NCI-H526 treated with DMSO at 0.1 percent for 48 hours (cell line): Measurements from ENCODE around the gene NFATC1.
"Not testable (repeated sequence)": the region's sequence is repeated elsewhere in the genome, so short reads cannot be mapped to it uniquely, and the experiment has no call there.

ENCODE experiments used
- DNase-seq: peaks from one replicate; lab custom pipeline; 2025; lab: John Stamatoyannopoulos, UW

NFATC1 gene

DNA sequence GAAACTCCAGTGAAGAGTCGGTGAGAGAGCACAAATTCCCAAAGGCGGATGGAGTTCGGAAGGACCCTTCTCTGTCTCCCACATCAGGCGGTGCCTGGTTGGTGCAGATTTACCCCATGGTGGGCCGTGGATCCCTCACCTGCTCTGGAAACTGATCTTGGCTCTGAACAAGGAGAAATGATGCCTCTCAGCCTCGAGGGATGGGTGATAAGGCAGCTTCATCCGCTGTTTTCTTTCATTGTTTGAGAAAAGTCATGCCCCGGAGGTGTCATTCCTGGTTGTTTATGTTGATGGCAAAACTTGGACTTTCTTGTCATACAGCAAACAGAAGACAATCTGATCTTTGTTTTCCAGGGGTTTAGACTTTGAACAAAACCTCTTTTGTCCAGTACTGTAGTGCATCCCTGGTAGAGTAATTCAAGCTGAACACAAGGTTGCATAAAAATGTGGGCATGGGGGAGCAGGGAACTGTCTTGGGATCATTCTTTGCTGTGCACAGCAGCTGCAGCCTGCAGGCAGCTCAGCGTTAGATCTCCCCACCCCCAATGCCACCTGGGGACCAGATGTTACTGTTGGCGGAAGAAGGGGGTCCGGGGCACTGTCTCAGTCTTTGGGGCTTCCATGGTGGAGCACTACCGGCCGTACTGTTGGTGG lies 81.3 kb downstream of the NFATC1 start:
- peak; percentile 6 for DNase-seq

DNA sequence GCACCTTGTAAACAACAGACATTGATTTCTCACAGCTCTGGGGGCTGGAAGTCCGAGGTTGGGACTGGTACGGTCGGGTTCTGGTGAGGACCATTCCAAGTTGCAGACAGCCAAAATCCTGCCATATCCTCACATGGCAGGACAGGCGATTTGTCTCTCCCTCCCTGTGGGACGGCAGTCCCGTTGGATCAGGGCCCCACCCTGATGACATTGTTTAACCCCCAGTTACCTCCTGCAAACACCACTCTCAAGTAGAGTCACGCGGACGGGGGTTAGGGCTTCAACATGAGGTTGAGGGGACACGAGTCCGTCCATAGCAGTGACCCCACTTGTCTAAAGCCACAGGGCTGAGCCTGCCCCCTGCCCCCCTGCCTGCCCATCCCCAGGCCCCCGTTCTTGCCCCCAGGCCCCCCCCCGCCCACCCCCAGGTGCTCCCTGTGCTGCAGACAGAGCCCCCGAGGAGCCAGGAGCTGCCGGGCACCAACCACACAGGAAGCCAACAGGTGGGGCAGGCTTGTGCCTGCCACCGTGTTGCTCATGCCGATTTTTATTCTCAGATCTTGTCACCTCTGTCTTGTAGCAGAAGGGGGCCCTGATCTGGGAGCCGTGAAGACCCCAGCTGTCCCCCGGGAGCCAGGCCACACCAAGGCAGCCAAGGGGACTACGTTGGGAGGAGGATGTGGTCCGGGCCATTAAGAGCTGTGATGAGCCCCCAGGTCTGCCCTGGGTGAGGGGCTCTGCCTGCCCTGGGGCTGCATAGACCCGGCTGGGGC lies 82.2 kb downstream of the NFATC1 start:
- DNase-seq = no peak

DNA sequence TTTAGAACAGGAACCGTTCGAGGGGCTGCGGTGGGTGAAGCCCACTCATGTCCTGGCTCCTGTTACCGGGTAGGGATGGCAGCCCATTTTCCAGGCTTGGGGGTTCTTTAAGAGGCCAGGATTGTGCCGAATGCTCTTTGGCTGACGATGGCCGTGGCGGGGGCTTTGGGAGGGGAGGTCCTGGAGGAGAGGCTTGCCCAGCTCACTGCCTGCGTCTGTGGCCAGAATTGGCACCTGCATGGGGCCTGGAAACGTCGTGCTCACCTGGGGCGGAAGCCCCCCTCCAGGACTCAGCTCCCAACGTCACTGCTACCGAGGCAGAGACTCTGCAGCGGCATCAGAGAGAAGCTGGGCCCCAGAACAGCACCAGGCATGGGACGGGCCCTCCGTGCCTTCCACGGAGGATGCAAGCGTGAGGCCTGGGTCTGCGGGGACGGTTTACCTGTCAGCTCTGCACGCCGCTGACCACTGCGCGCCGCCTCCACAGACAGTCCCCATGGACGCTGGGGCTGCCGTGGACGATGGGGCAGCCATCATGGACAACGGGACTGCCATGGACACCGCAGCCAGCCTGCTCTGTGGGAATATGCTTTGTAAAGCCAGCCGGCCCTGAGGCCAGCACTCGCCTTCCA lies 82.9 kb downstream of the NFATC1 start:
- DNase-seq = no peak

DNA sequence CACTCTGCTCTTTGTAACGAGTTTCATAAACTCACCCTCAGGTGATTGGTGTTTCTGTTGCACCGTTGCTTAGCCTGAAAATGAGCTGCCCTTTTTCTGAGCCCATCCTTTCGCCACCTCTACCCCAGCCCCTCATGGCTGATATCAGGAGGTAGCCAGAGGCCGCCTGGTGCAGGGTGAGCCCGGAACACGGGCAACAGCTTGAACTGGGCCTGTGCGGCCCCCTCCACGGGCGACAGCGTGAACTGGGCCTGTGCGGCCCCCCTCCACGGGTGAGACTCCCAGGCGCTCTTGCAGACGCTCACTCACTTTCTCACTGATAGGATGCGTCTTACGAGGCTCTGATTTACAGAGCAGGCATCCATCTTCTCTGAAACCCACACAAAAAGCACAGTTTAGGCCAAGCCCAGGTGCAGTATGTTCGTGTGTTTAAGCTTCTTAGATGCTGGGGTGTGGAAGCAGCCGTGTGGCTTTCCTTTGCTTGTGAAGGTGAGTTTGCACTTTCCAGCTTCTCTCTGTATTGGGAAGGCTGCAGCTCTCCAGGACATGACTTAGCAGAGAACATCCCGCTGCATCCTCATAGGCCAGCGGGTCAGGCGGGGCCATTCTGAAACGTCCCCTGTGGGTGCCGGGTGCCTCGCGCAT lies 83.5 kb downstream of the NFATC1 start:
- no peak for DNase-seq

DNA sequence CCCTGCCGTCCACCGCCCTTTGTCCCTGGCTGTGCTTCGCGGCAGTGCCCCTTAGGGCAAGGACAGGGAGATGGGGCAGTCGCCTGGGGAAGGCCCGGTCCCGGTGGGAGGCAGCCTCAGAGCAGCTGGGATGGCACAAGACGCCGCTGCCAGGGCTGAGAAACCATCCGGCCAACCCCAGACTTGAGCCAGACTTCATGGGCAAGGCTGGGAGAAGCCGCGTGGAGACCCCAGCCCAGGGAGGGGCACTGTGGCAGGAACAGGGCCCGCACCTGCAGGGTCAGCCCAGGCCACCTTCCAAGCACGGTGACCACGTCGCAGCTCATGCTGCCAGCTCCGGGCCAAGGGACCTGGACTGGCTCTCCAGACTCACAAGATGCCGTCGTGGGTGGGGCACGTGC lies 84.0 kb downstream of the NFATC1 start:
- no peak for DNase-seq

DNA sequence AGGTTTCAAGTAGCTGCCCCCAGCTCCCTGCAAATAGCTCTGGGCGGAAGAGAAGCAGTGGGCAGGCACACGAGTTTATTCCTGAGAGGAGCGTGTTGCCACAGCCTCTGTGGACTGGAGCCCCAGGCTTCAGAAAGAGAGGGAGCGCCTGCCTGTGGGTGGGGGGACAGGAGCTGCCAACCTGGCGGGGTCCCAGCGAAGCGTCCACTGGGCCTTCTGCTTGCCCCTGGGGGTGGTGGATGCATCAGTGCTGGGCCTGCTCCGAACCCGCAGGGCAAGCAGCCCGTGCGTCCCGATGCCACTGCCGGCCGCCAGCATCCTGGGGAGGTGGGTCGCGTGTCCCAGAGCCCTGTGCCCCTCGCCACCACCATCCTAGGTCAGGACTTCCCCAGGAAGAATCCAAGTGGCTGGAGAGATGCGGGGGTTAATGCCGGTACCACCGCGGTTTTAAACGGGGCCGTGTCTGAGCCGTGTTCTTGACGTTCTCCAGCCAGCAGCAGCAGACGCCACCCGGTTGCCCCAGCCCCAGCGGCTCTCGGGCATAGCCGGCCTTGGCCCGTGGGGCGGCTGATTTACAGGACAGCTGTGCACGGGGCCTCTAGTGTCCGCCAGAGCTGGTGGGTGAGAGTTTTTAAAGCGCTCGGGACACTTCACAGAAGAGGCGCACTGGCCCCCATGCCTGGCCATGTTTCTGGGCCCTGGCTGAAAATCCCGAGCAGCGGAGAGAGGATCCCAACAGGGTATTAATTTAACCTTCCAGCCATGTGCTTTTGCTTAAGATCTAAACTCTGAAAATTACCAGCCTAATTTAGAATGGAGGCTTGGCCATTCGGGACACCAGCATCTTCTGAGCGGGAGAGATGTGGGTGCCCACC lies 84.7 kb downstream of the NFATC1 start:
- DNase-seq = no peak

DNA sequence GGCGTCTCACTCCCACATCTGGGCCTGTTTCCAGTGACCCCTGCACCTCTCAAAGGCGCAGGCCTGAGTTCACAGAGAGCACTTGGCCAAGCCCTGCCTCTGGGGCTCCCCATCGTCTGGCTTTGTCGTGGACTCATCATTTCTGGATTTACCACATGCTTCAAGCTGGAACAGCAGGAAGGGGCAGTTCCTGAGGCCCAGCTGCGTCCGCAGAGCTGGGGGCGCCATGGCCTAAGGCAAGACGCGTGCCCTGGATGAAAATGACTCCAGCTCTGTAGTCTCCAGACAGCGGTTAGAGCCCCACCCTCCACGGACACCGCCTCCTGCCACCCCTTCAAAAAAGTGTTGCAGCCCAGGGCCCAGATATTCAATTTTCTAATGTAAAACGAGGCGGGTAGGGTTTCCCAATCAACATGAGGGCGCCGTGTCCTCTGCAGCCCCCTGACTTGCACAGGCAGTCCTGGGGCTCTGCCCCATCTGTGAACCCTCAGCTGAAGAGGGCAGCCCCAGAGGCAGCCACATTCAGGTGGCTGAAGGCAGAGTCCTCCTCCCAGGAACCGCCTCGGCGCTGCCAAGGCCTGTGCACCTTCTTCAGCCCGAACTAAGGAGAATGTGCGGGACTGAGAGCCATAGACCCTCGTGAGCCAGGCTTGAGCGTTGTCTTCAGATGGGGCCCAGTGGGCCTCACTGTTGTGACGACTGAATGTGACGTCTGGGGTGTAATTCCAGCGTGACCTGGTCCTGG lies 85.5 kb downstream of the NFATC1 start:
- DNase-seq = no peak

DNA sequence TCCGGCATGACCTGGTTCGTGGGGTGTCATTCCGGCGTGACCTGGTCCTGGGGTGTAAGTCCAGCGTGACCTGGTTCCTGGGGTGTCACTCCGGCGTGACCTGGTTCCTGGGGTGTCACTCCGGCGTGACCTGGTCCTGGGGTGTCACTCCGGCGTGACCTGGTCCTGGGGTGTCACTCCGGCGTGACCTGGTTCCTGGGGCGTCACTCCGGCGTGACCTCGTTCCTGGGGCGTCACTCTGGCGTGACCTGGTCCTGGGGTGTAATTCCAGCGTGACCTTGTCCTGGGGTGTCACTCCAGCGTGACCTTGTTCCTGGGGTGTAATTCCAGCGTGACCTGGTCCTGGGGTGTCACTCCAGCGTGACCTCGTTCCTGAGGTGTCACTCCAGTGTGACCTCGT lies 87.7 kb downstream of the NFATC1 start:
- not testable (repeated sequence) for DNase-seq

DNA sequence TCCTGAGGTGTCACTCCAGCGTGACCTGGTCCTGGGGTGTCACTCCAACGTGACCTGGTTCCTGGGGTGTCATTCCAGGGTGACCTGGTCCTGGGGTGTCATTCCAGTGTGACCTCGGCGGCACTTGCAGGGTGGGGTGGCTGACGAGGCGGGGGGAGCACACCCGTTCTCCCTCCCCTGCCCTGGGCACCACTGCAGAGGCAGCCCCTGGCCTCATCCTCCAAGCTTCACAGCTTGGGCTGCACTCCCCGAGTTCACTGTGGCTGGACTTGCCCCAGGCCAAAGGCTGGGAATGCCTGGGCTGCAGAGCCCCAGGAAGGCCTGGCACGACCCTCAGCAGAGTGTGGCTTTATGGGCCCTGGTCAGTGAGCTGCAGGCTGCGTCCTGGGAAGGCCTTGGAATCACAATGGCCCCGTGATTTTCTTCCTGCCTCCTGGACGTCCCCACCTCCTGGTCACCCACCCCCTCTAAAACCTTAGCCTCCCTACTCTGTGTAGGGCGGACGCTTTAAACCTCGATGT lies 88.3 kb downstream of the NFATC1 start:
- DNase-seq = no peak

DNA sequence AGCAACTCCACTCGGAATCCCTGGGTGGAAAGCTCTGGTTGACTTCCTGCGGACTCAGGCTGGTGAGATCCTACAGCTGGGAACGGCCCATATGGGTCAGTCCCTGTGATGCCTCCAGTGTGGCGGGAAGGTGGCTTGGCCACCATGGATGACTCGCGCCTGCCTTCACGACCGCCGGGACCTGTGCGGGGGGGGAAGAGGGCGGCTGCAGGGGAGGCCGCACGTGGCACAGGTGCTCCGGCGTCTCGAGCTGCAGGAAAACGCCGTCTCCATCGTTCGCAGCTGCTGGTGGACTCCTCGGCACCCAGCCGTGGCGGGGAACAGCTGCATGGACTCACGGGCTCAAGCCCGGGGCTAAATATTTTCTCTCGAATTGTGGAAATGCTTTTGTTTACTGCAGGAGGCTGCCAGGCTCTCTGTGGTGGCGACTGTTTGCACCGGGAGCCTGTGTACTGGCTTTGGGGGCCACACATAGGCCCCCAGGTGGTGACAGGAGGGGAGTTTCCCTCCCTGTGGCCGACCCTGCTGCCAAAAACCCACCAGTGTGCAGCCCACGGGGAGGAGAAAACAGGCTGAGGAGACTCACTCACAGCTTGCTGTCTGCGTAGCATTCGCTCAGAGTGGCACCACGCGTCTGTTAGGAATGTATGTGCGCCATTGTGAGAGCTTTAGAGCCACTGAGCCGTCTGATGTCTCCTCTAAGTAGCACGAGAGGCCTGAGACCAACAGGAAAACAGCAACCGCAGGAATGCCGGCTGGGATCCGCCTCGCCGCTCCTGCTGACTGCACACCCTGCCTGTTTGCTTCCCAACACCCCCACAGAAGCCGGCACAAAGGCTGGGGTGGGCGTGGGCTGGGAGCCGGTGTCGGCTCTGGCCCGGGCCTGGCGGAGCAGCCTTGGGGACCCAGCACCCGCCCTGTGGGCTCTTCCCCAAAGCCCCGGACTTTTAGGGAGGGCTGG lies 89.2 kb downstream of the NFATC1 start:
- no peak for DNase-seq

DNA sequence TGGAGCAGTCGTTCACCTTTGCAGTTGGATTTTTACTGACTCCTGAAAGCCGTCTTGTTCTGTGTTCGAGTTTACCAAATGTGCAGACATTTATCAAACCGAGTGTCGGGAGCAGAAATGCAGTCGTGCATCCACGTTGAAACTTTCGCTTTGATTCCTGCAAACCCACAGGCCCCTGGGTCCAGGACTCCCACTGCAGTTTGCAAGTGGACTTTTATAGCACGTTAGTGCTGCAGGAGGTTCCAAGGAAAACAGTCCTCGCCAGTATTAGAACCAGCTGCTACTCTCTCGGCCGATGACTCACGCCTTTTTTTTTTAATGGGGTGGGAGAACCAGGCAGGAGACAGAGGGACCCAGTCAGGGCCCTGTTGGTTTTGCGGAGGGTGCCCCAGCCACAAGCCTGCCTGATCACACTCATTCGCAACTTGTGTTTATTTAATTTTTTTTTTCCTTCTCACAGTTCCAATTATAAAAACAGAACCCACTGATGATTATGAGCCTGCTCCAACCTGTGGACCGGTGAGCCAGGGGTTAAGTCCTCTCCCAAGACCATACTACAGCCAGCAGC lies 90.1 kb downstream of the NFATC1 start:
- DNase-seq = no peak

DNA sequence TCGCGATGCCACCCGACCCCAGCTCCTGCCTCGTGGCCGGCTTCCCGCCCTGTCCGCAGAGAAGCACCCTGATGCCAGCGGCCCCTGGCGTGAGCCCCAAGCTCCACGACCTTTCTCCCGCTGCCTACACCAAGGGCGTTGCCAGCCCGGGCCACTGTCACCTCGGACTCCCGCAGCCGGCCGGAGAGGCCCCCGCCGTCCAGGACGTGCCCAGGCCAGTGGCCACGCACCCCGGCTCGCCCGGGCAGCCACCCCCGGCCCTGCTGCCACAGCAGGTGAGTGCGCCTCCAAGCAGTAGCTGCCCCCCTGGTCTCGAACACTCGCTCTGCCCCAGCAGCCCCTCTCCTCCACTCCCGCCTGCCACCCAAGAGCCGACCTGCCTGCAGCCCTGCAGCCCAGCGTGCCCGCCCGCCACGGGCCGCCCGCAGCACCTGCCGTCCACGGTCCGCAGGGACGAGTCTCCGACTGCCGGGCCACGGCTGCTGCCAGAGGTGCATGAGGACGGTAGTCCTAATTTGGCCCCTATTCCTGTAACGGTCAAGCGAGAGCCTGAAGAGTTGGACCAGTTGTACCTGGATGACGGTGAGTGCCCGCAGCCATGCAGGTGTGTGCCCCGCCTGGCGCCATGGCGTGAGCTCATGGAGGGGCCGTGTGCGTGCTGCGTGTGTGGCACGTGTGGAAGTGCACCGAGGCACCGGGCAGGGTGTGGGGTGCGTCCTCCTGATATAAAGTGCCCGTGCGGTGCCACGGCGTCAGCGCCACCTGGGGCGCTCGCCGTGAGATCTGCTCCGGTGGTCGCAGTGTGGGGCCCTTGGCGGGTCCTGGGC lies 90.8 kb downstream of the NFATC1 start:
- DNase-seq = no peak

DNA sequence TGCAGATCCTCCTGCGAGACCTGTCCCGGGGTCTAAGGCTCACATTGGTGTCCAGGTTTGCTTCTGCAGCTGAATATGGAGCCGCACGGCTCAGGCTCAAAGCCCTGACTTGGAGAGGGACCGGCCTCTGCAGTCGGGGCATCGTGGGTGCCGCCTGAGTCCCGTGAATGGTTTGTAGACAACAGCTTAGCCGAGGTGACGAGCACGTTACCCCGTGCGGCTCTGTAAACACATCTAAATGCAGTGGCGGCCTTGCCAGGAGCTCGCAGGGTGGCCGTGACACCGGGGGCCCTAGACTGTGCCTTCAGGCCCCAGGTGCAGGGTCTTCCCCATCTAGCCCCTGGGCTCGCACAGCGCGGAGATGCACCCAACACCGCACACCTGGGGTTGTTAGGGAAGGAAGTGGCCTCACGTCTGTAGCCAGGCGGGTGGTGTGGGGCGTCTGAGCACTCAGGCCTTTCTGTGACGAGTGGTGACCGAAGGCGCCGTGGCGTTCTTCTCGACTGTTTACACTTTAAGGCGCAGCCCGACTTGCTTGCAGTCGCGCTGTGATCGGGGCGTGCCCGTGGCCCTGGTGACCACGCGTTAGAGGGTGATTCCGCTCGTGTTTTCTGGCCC lies 91.6 kb downstream of the NFATC1 start:
- no peak for DNase-seq

DNA sequence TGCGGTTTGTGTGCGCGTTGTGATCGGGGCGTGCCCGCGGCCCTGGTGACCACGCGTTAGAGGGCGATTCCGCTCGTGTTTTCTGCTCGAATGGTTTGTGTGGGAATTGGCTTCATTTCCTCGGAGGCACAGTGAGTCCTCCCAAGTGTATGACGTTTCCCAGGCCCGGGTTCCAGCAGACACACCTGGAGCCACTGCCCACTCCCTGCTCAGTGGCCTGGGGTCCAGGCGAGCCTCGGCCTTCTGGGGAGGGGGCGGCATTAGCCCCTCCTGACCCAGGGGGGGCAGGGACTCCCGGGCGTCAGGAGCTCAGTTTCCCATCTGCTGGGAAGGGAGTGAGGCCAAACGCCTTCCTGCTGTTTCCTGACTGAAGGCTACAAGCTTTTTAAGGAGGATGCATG lies 92.1 kb downstream of the NFATC1 start:
- DNase-seq = no peak

DNA sequence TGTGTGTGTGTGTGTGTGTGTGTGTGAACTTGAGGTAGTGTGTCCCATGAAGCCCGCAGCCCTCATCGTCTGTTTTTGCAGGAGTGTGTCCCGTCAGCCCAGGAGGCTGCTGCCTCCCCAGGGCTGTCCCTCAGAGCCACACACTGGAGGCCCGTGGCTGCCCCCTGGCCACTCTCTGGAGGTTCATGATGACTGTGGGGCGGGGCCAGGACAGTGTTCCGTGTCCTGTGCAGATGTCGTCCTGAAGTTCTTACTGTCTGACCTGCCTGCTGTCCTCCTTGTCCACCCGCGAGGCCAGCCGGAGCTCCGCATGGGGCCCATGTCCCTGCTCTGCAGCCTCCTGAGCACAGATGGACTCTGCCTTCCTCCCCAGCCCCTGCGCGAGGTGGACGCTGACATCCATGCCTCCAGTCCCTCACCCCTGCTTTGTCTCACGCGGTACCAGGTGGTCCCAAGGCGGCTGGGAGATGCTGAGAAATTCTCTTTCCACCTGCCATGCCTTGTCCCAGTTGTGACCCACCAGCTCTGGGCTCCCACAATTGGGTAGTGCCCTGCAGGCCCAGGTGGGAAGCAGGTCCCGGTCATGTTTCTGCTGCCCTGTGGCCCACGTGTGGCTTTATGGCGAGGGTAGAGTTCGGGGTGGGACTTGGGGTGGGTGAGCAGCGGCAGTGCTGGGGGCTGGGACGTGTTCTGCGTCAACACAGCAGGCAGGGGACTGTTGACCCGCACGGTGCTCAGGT lies 92.8 kb downstream of the NFATC1 start:
- no peak for DNase-seq

DNA sequence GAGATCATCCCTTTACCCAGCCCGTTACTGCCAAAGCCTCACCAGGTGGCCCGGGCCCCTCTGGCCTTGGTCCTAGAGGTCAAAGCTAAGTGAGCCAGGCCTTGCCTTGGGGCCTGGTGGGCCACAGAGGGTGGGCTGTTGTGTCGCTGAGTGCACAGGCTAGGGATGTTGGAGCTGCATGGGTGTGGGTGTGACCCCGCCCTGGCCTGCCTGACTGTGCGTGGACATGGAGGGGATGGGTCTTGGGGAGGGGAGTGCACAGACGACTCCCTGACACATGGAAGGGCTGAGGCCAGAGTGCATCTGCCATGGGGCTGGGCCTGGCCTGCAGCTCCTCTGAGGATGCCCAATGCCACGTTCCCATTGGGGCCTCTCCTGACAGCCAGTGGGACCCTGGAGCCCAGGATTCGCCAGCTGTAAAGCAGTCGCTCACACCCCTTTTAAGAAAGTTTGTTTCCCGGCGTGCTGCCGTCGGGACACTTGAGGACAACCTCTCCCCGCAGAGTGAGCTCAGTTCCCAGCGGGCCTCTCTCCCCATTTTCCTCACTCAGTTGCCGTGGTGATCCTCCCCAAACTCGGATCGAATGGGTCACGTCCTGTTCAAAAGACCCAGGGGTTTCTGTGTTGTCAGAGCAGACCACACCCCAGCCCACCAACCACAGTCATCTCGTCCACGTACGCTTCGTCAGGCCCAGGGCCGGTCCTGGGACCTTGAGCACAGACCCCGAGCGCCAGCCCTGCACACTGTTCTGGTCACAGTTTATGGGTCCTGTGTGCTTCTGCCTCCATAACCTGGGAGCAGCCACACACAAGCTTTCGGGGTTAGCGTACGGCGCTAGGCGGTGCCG lies 93.5 kb downstream of the NFATC1 start:
- no peak for DNase-seq
